DMS79 (cell line): ENCODE measurements around the gene ALDH3B1.

Experiments used
- DNase-seq: peaks from one replicate; lab custom pipeline; 2025; lab: John Stamatoyannopoulos, UW

Gene ALDH3B1

GRCh38 chr11:68013611-68014156 lies 3.6 kb downstream of the ALDH3B1 start:
- no peak for DNase-seq

- DNase-seq: peak; percentile 17
Measured at GRCh38 chr11:68014157-68014946, 4.2 kb downstream of the ALDH3B1 start.

- DNase-seq: no peak
Measured at GRCh38 chr11:68014947-68015447, 4.9 kb downstream of the ALDH3B1 start.

- no peak for DNase-seq
Measured at GRCh38 chr11:68015467-68015866, 5.3 kb downstream of the ALDH3B1 start.

GRCh38 chr11:68016161-68016903 lies 6.2 kb downstream of the ALDH3B1 start:
- no peak for DNase-seq

- DNase-seq: no peak
Measured at GRCh38 chr11:68016904-68017817, 7.0 kb downstream of the ALDH3B1 start.

GRCh38 chr11:68017980-68018729 lies 8.0 kb downstream of the ALDH3B1 start:
- DNase-seq: no peak

- no peak for DNase-seq
Measured at GRCh38 chr11:68018730-68019190, 8.6 kb downstream of the ALDH3B1 start.

GRCh38 chr11:68019486-68019885 lies 9.4 kb downstream of the ALDH3B1 start:
- DNase-seq: no peak

- DNase-seq: no peak
Measured at GRCh38 chr11:68020575-68020974, 10.4 kb downstream of the ALDH3B1 start.

GRCh38 chr11:68021167-68021787 lies 11.2 kb downstream of the ALDH3B1 start:
- DNase-seq: no peak

GRCh38 chr11:68022531-68022930 lies 12.4 kb downstream of the ALDH3B1 start:
- no peak for DNase-seq

GRCh38 chr11:68024508-68024907 lies 14.4 kb downstream of the ALDH3B1 start:
- no peak for DNase-seq

- DNase-seq: no peak
Measured at GRCh38 chr11:68025047-68025446, 14.9 kb downstream of the ALDH3B1 start.

GRCh38 chr11:68026391-68027105 lies 16.4 kb downstream of the ALDH3B1 start:
- DNase-seq: no peak

- no peak for DNase-seq
Measured at GRCh38 chr11:68027667-68028066, 17.5 kb downstream of the ALDH3B1 start.

- DNase-seq: no peak
Measured at GRCh38 chr11:68028802-68029545, 18.8 kb downstream of the ALDH3B1 start.

GRCh38 chr11:68030318-68031143 lies 20.4 kb downstream of the ALDH3B1 start, which contains the start of gene NDUFS8:
NDUFS8 (plus strand) TSS chr11:68030681; CDS start chr11:68032152, 1,471 bp downstream.
- peak; percentile 99 for DNase-seq
